K562 (cell line): Measurements from ENCODE around the gene MT1E. TPM values are rescaled to one million over a fixed set of nuclear protein-coding genes. Genes with fewer than 3 reads are reported as not detected.

ENCODE experiments used
- ATAC-seq: fragments of 200-7000 bp; cut with Tn5 transposase; 3 replicates; pipeline ENCODE4 v1.9.1; 2020; ENCODE audit warnings: moderate library complexity
- BruUV-seq: library from RNA; stranded (reverse); fragments of 400-500 nt; replicated peaks from 2 replicates; lab custom pipeline; 2021; lab: Mats Ljungman, UMichigan
- CTCF ChIA-PET: fragments of 300-600 bp; formaldehyde crosslinking; extraction: SDS; loops from one replicate; lab custom pipeline; 2021; ENCODE audit warnings: low intra/inter-chr PET ratio; lab: Yijun Ruan, JAX
- POLR2A ChIA-PET: fragments of 300-600, 350-650 bp; sonication (Branson Sonifier 250); formaldehyde crosslinking; extraction: SDS; loops from one replicate; lab custom pipeline; 2021; ENCODE audit warnings: antibody characterized with exemption, inconsistent platforms; lab: Yijun Ruan, JAX
- DNase-seq, 4 experiments: peaks; one replicate each; pipeline versions ENCODE4 v3.0.0 to v3.0.0-alpha.2; 2011 to 2018; ENCODE audit warnings: low spot score in 3 of 4, mixed read lengths in 3 of 4; ENCODE audit errors: extremely low read depth in 1 of 4
- FAIRE-seq: peaks from 2 replicates; lab custom pipeline; 2011; peaks lifted over from hg19 to GRCh38; lab: Jason Lieb, UNC
- H2AFZ ChIP-seq: 2 replicates; pipeline ENCODE4 v1.6.0; 2011; ENCODE audit warnings: low read depth, low read length, control low read depth, inconsistent platforms
- H3K27ac ChIP-seq: fragments of 200-600 bp; 3 replicates; pipeline ENCODE4 v1.8.0; 2011; ENCODE audit warnings: low read depth, mild to moderate bottlenecking, control low read depth, inconsistent platforms, low read length, moderate library complexity, mixed read lengths; ENCODE audit errors: extremely low read depth
- H3K27me3 ChIP-seq, 2 experiments: fragments of 300-600 bp in 1 of 2; 2 replicates in 1 of 2; 3 replicates in 1 of 2; pipeline versions ENCODE4 v1.6.0 to v1.8.0; 2011; ENCODE audit warnings: inconsistent platforms in 2 of 2, low read length in 2 of 2, mild to moderate bottlenecking in 1 of 2, mixed read lengths in 1 of 2, moderate library complexity in 1 of 2; ENCODE audit not compliant: control insufficient read depth in 2 of 2, insufficient read depth in 2 of 2
- H3K36me3 ChIP-seq: fragments of 300-600 bp; 3 replicates; pipeline ENCODE4 v1.8.0; 2011; ENCODE audit warnings: mild to moderate bottlenecking, low read length, inconsistent platforms; ENCODE audit not compliant: control insufficient read depth, insufficient read depth
- H3K4me1 ChIP-seq, 2 experiments: fragments of 200-600 bp in 1 of 2; replicated peaks in 1 of 2; 2 replicates in 1 of 2; 3 replicates in 1 of 2; pipeline versions ENCODE4 v1.5.1 to v1.8.0; 2011; ENCODE audit warnings: inconsistent platforms in 2 of 2, low read length in 2 of 2, mild to moderate bottlenecking in 1 of 2, mixed read lengths in 1 of 2, moderate library complexity in 1 of 2; ENCODE audit not compliant: control insufficient read depth in 2 of 2, insufficient read depth in 2 of 2
- H3K4me2 ChIP-seq: 2 replicates; pipeline ENCODE4 v1.6.1; 2011; ENCODE audit warnings: low read length, control low read depth, inconsistent platforms, mixed read lengths; ENCODE audit not compliant: insufficient read depth
- H3K4me3 ChIP-seq: fragments of 200-600 bp; sonication (generic), shearing (Covaris generic); 2 replicates; pipeline ENCODE4 v1.5.1; 2016; ENCODE audit warnings: control low read depth, inconsistent platforms
- H3K79me2 ChIP-seq: fragments of 200-600 bp; 3 replicates; pipeline ENCODE4 v1.8.0; 2011; ENCODE audit warnings: low read length, inconsistent platforms; ENCODE audit not compliant: control insufficient read depth, insufficient read depth
- H3K9ac ChIP-seq, 2 experiments: 2 replicates each; pipeline versions ENCODE4 v1.6.0 to v1.6.1; 2011; ENCODE audit warnings: low read depth in 2 of 2, low read length in 2 of 2, control low read depth in 1 of 2, inconsistent platforms in 1 of 2, mild to moderate bottlenecking in 1 of 2, mixed read lengths in 1 of 2; ENCODE audit not compliant: insufficient read depth in 1 of 2
- H3K9me1 ChIP-seq: one replicate; pipeline ENCODE4 v1.6.0; 2011; ENCODE audit warnings: inconsistent platforms, mild to moderate bottlenecking, low read length, moderate library complexity; ENCODE audit not compliant: control insufficient read depth, insufficient read depth
- H3K9me3 ChIP-seq: replicated peaks from 2 replicates; pipeline ENCODE4 v1.5.1; 2011; ENCODE audit warnings: low read depth, low read length, inconsistent platforms; ENCODE audit not compliant: control insufficient read depth, insufficient read depth
- H4K20me1 ChIP-seq: replicated peaks from 2 replicates; pipeline ENCODE4 v1.6.1; 2011; ENCODE audit warnings: low read length, inconsistent platforms, mixed read lengths; ENCODE audit not compliant: control insufficient read depth, insufficient read depth
- ATF1 ChIP-seq, 2 experiments: fragments of 450-650 bp in 1 of 2; IDR thresholded peaks; 2 replicates each; pipeline ENCODE4 v1.6.1; 2016; ENCODE audit warnings: missing compliant biosample characterization in 1 of 2, missing genetic modification characterization in 1 of 2
- CBFB ChIP-seq: sonication (generic); formaldehyde crosslinking; IDR thresholded peaks from 2 replicates; pipeline ENCODE4 v1.4.0; 2020; ENCODE audit warnings: mild to moderate bottlenecking, missing genetic modification reagents
- CREM ChIP-seq: IDR thresholded peaks from 2 replicates; pipeline ENCODE4 v1.6.1; 2014; ENCODE audit warnings: antibody characterized with exemption, low read depth
- E2F5 ChIP-seq: sonication (generic); formaldehyde crosslinking; IDR thresholded peaks from 2 replicates; pipeline ENCODE4 v1.8.0; 2022; ENCODE audit warnings: mild to moderate bottlenecking, missing genetic modification reagents
- FOSL1 ChIP-seq: fragments of 200-800 bp; sonication (Bioruptor generic); conservative IDR thresholded peaks from 2 replicates; pipeline ENCODE4 v1.6.1; 2016; ENCODE audit warnings: missing genetic modification characterization, missing compliant biosample characterization
- JUN ChIP-seq, 2 experiments: sonication (generic) in 1 of 2; formaldehyde crosslinking in 1 of 2; IDR thresholded peaks; 2 replicates each; pipeline versions ENCODE4 v1.6.1 to v1.8.0; 2012 to 2022; ENCODE audit warnings: borderline replicate concordance in 2 of 2, mild to moderate bottlenecking in 2 of 2, improper control_type of control experiment in 1 of 2, low read depth in 1 of 2, low read length in 1 of 2, missing genetic modification reagents in 1 of 2
- JUNB ChIP-seq: fragments of 450-650 bp; formaldehyde crosslinking; conservative IDR thresholded peaks from 2 replicates; pipeline ENCODE4 v1.4.0; 2020; ENCODE audit warnings: mild to moderate bottlenecking
- JUND ChIP-seq, 2 experiments: IDR thresholded peaks; 2 replicates in 1 of 2; 3 replicates in 1 of 2; pipeline ENCODE4 v1.6.1; 2011; ENCODE audit warnings: borderline replicate concordance in 2 of 2, low read depth in 2 of 2, low read length in 2 of 2, improper control_type of control experiment in 1 of 2, missing biosample characterization in 1 of 2, missing genetic modification characterization in 1 of 2, missing genetic modification reagents in 1 of 2
- KDM1A ChIP-seq, 2 experiments: fragments of 450-650 bp; IDR thresholded peaks; 2 replicates each; pipeline ENCODE4 v1.6.1; 2016; ENCODE audit warnings: mild to moderate bottlenecking in 2 of 2
- MYC ChIP-seq, 2 experiments: fragments of 250-450 bp in 1 of 2; sonication (Bioruptor Pico) in 1 of 2; IDR thresholded peaks; 2 replicates each; pipeline versions ENCODE4 v1.5.1 to v1.6.1; 2012 to 2021; ENCODE audit warnings: low read depth in 2 of 2, borderline replicate concordance in 1 of 2, improper control_type of control experiment in 1 of 2, low read length in 1 of 2, mild to moderate bottlenecking in 1 of 2, moderate library complexity in 1 of 2
- RBM25 ChIP-seq: fragments of 200-400 bp; formaldehyde crosslinking; IDR thresholded peaks from 2 replicates; pipeline ENCODE4 v1.6.1; 2018; ENCODE audit warnings: low read length, low read depth, moderate library complexity; ENCODE audit not compliant: severe bottlenecking
- XRCC4 ChIP-seq: IDR thresholded peaks from one replicate; pipeline ENCODE4 v1.6.1; 2011; ENCODE audit not compliant: insufficient read depth, insufficient read length; ENCODE audit errors: extremely low read depth
- ZNF134 ChIP-seq: fragments of 250-450 bp; sonication (Bioruptor Pico); conservative IDR thresholded peaks from 2 replicates; pipeline ENCODE4 v1.4.0; 2020
- ZNF41 ChIP-seq: fragments of 250-450 bp; sonication (Bioruptor Pico); conservative IDR thresholded peaks from 2 replicates; pipeline ENCODE4 v1.4.0; 2020; ENCODE audit warnings: mild to moderate bottlenecking
- WGBS: fragments of 100-300 bp; shearing (Covaris generic); methylation state at CpG from one replicate; pipeline ENCODE4 v1.1.6; 2016; ENCODE audit warnings: low coverage, mixed read lengths; ENCODE audit not compliant: insufficient coverage; ENCODE audit errors: missing lambda C conversion rate; 5-methylcytosine and 5-hydroxymethylcytosine counted together
- in situ Hi-C: fragments of 300-500 bp; cut with MboI; formaldehyde crosslinking; loops from 4 replicates; pipeline ENCODE4 v1.15.0; 2018; ENCODE audit warnings: inconsistent platforms, mixed read lengths
- intact Hi-C: fragments of 100-400 bp; cut with micrococcal nuclease; formaldehyde crosslinking; loops from 2 replicates; pipeline ENCODE4 v1.14.2; 2022
- polyA plus RNA-seq, 8 experiments: library from polyadenylated mRNA; depleted of rRNA in 4 of 8; stranded (reverse) in 5 of 8; unstranded in 3 of 8; fragments of >200 nt; fragmentation: Nextera tagmentation in 2 of 8; fragmentation: Illumina TruSeq in 1 of 8; extraction: Ambion mirVana in 2 of 8; extraction: Trizol in 1 of 8; gene quantifications; 2 replicates each; pipeline versions ENCODE4 v1.2.1 to v1.2.3, GENCODE V29; 2011 to 2014; ENCODE audit warnings: inconsistent platforms in 1 of 8, missing spikeins in 1 of 8
- total RNA-seq, 7 experiments: library from RNA; depleted of rRNA in 6 of 7; stranded (reverse); fragments of >200 nt in 6 of 7; fragmentation: Illumina TruSeq in 2 of 7; extraction: Trizol in 2 of 7; gene quantifications; 2 replicates each; pipeline versions ENCODE4 v1.2.1 to v1.2.3, GENCODE V29; 2011 to 2021; ENCODE audit warnings: low replicate concordance in 1 of 7
- TF ChIP-seq, protein P1 (sequence below), 2 experiments: fragments of 450-650 bp in 1 of 2; sonication (generic) in 1 of 2; formaldehyde crosslinking in 1 of 2; IDR thresholded peaks in 1 of 2; conservative IDR thresholded peaks in 1 of 2; 2 replicates each; pipeline versions ENCODE4 v1.6.1 to v1.8.1; 2016 to 2023; ENCODE audit warnings: mild to moderate bottlenecking in 2 of 2, moderate library complexity in 2 of 2, inconsistent platforms in 1 of 2, missing genetic modification reagents in 1 of 2

The MT1E gene
- total and polyA plus RNA-seq, 9 of the 15 experiments (the other 6 are each of a cell fraction or from before 2014, with no cell fraction given): 0.29 to 0.81 (median 0.46) TPM; not detected in 3

DNA sequence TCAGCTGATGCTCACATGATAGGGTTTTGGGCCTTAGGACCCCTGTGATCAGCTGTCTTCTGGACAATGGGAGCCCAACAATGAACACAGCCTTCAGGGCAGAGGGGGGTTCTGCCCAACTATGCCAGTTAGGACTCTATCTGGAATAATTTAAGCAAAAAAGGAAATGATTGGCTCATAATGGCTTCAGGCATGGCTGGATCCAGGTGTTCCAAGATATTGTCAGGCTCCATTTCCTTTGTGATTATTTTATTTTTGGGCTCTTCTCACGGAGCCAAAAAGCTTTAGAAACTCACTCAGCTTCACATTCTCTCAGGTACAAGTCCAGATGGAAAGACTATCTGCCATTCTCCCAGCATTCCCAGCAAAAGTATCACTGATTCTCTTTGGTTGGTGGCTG lies 20.1 kb upstream of the MT1E start (continued):
- no peak for TF ChIP-seq MYC (IDR thresholded peaks at IDR 0.05; ENCODE audit: low read depth, low read length)
- TF ChIP-seq MYC (CRISPR knock-in tag; IDR thresholded peaks at IDR 0.05; ENCODE audit: borderline replicate concordance, low read depth): no peak
- TF ChIP-seq CBFB (CRISPR knock-in tag): no peak
- TF ChIP-seq XRCC4: no peak

GRCh38 chr16:56606071-56606475 lies 19.5 kb upstream of the MT1E start:
- Histone ChIP-seq H2AFZ (0 out of 2 replicates have a peak overlapping the region, but pooled peaks have one; percentile 21), H3K27me3 (peaks cover 3 to 5% of the 10 kb centered on the region in 2 experiments; a peak in 2 of 5 replicates), H3K79me2 (no peaks in the 10 kb centered on the region), H4K20me1 (no peaks in the 10 kb centered on the region), H3K27ac (no peak overlapping the region), H3K9ac (no peak overlapping the region)
- ChIA-PET CTCF (no interaction called here), POLR2A (interaction anchor here (0.7 to 1.5 kb wide), 2 partner anchors 14 to 155 kb away, joined by 3 read pairs; partner anchors contain the start of genes NUDT21 and OGFOD1)
- no peak for FAIRE-seq
- WGBS: 36% methylated on average over 3 of the region's 3 CpGs
- BruUV-seq: no TSS peak
- no peak for ATAC-seq
- peak; percentile 62 for TF ChIP-seq FOSL1 (tag)
- 0 out of 2 replicates have a peak, but pooled peaks have one; percentile 39 for TF ChIP-seq JUN (IDR thresholded peaks at IDR 0.05; ENCODE audit: borderline replicate concordance, low read depth, low read length)
- no peak for TF ChIP-seq JUN (CRISPR knock-in tag; IDR thresholded peaks at IDR 0.05; ENCODE audit: borderline replicate concordance)
- TF ChIP-seq JUNB (CRISPR knock-in tag): peak; percentile 42; the same call in 1 of the 2 replicates
- no peak for TF ChIP-seq ZNF134 (CRISPR knock-in tag)
- TF ChIP-seq RBM25: peak; percentile 57
- TF ChIP-seq ATF1 (CRISPR knock-in tag; IDR thresholded peaks at IDR 0.05): no peak
- TF ChIP-seq ATF1 (tag; IDR thresholded peaks at IDR 0.05): peak; percentile 54; the same call in 1 of the 2 replicates
- TF ChIP-seq CREM: 0 out of 2 replicates have a peak, but pooled peaks have one; percentile 17
- TF ChIP-seq, protein P1, sequence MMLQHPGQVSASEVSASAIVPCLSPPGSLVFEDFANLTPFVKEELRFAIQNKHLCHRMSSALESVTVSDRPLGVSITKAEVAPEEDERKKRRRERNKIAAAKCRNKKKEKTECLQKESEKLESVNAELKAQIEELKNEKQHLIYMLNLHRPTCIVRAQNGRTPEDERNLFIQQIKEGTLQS (IDR thresholded peaks at IDR 0.05): peak; percentile 81
- TF ChIP-seq, protein P1 (CRISPR knock-in tag; conservative IDR thresholded peaks at IDR 0.05): no peak
- TF ChIP-seq ZNF41 (CRISPR knock-in tag): no peak
- TF ChIP-seq E2F5 (CRISPR knock-in tag): no peak
- peak in 1 of 2 experiments; percentile 20; a peak in 1 of 4 replicates for TF ChIP-seq KDM1A (IDR thresholded peaks at IDR 0.05)
- peak; percentile 57; the same call in 1 of the 2 replicates for TF ChIP-seq JUND (IDR thresholded peaks at IDR 0.05; ENCODE audit: borderline replicate concordance, low read depth, low read length)
- TF ChIP-seq JUND (tag; IDR thresholded peaks at IDR 0.05; ENCODE audit: borderline replicate concordance, low read depth, low read length): peak; percentile 34; the same call in 1 of the 3 replicates
- TF ChIP-seq, all 486 proteins: peak for 9
- Histone ChIP-seq H3K4me3 (no peak overlapping the region), H3K9me1 (no peaks in the 10 kb centered on the region), H3K36me3 (no peaks in the 10 kb centered on the region), H3K9me3 (no peaks in the 10 kb centered on the region), H3K4me1 (peaks cover 27 to 29% of the 10 kb centered on the region in 2 experiments), H3K4me2 (no peak overlapping the region)
- no peak for DNase-seq
- intact Hi-C loops (no loop called here), in situ Hi-C loops (no loop called here)
